Vagina (tissue), 2 donors: ENCODE results near the gene SOWAHA. TPM values are rescaled to one million over a fixed set of nuclear protein-coding genes. Genes with fewer than 3 reads are reported as not detected.
A peak's percentile ranks its signal among the peaks of the same experiment; 100 is the strongest.

ENCODE experiments used
- DNase-seq, 2 donors: peaks; one replicate each; pipeline ENCODE4 v3.0.0-alpha.2; 2017; ENCODE audit errors: extremely low spot score in 2 of 2
- H3K27ac ChIP-seq: fragments of 200-600 bp; sonication (generic); one replicate; pipeline ENCODE4 v1.5.1; 2019
- H3K27me3 ChIP-seq: fragments of 200-600 bp; sonication (generic); one replicate; pipeline ENCODE4 v1.5.1; 2019
- H3K36me3 ChIP-seq, 2 donors: fragments of 200-600 bp; sonication (generic); one replicate each; pipeline ENCODE4 v1.5.1; 2017 to 2019
- H3K4me1 ChIP-seq: fragments of 200-600 bp; sonication (generic); one replicate; pipeline ENCODE4 v1.5.1; 2019
- H3K4me3 ChIP-seq, 2 donors: fragments of 200-600 bp; sonication (generic); 1 replicate in 1 of 2; 2 replicates in 1 of 2; pipeline ENCODE4 v1.5.1; 2016 to 2019
- H3K9me3 ChIP-seq: fragments of 200-600 bp; sonication (generic); one replicate; pipeline ENCODE4 v1.5.1; 2019
- CTCF ChIP-seq, 3 experiments: fragments of 450-650 bp in 2 of 3; fragments of 200-600 bp in 1 of 3; sonication (generic) in 1 of 3; IDR thresholded peaks; one replicate each; pipeline ENCODE4 v1.5.1; 2017 to 2019; ENCODE audit warnings: antibody characterized with exemption in 3 of 3, mild to moderate bottlenecking in 2 of 3, moderate library complexity in 2 of 3
- POLR2A ChIP-seq, 2 donors: fragments of 450-650 bp; IDR thresholded peaks; one replicate each; pipeline ENCODE4 v1.6.1; 2017; ENCODE audit warnings: antibody characterized with exemption in 2 of 2, mild to moderate bottlenecking in 2 of 2, moderate library complexity in 2 of 2
- POLR2AphosphoS5 ChIP-seq, 2 donors: sonication (generic); formaldehyde crosslinking; IDR thresholded peaks; one replicate each; pipeline ENCODE4 v1.9.0; 2017; ENCODE audit warnings: antibody characterized with exemption in 2 of 2, mild to moderate bottlenecking in 2 of 2, low read depth in 1 of 2; ENCODE audit not compliant: insufficient read depth in 1 of 2
- intact Hi-C: fragments of 100-400 bp; cut with DNase I; formaldehyde crosslinking; loops from one replicate; pipeline ENCODE4 v1.15.1; 2023
- total RNA-seq: library from RNA; depleted of rRNA; stranded (reverse); fragments of >200 nt; gene quantifications from one replicate; pipeline ENCODE4 v1.2.3, GENCODE V29; 2016

The SOWAHA gene
- total RNA-seq, 1 donor from 2014 or later: not detected

- DNase-seq: no peak
- TF ChIP-seq POLR2A (IDR thresholded peaks at IDR 0.05) (no peak), POLR2AphosphoS5 (IDR thresholded peaks at IDR 0.05; ENCODE audit: insufficient read depth in 1 of 2, low read depth in 1 of 2) (peak in 1 of 2 donors; percentile 86)
- peak overlapping the region; percentile 88 for H3K27ac ChIP-seq
- intact Hi-C loops: no loop called here
- H3K36me3 ChIP-seq: no peaks in the 10 kb centered on the region
- peaks cover 27% of the 10 kb centered on the region for H3K4me1 ChIP-seq
- no peaks in the 10 kb centered on the region for H3K27me3 ChIP-seq
- H3K9me3 ChIP-seq: no peaks in the 10 kb centered on the region
- no peak overlapping the region for H3K4me3 ChIP-seq
Observed at GRCh38 chr5:132839426-132840301, 26.6 kb downstream of the SOWAHA start.

GRCh38 chr5:132840313-132840712, 27.2 kb downstream of the SOWAHA start:
- H3K27me3 ChIP-seq: no peaks in the 10 kb centered on the region
- TF ChIP-seq POLR2AphosphoS5 (IDR thresholded peaks at IDR 0.05; ENCODE audit: insufficient read depth in 1 of 2, low read depth in 1 of 2) (no peak), CTCF (IDR thresholded peaks at IDR 0.05) (no peak), POLR2A (IDR thresholded peaks at IDR 0.05) (no peak)
- H3K27ac ChIP-seq: peak overlapping the region; percentile 88
- DNase-seq: no peak
- H3K36me3 ChIP-seq: no peaks in the 10 kb centered on the region
- H3K4me1 ChIP-seq: peaks cover 27% of the 10 kb centered on the region
- intact Hi-C loops: no loop called here
- no peaks in the 10 kb centered on the region for H3K9me3 ChIP-seq
- H3K4me3 ChIP-seq: no peak overlapping the region

GRCh38 chr5:132840896-132841295, 27.8 kb downstream of the SOWAHA start:
- TF ChIP-seq CTCF (IDR thresholded peaks at IDR 0.05) (no peak), POLR2AphosphoS5 (IDR thresholded peaks at IDR 0.05; ENCODE audit: insufficient read depth in 1 of 2, low read depth in 1 of 2) (no peak), POLR2A (IDR thresholded peaks at IDR 0.05) (no peak)
- Histone ChIP-seq H3K27me3 (no peaks in the 10 kb centered on the region), H3K4me1 (peaks cover 27% of the 10 kb centered on the region), H3K9me3 (no peaks in the 10 kb centered on the region), H3K4me3 (no peak overlapping the region), H3K27ac (peak overlapping the region; percentile 88), H3K36me3 (no peaks in the 10 kb centered on the region)
- intact Hi-C loops: no loop called here
- DNase-seq: no peak

GRCh38 chr5:132841305-132841704, 28.2 kb downstream of the SOWAHA start:
- DNase-seq: no peak
- no peaks in the 10 kb centered on the region for H3K36me3 ChIP-seq
- H3K27ac ChIP-seq: peak overlapping the region; percentile 88
- H3K4me3 ChIP-seq: no peak overlapping the region
- H3K4me1 ChIP-seq: peaks cover 27% of the 10 kb centered on the region
- intact Hi-C loops: no loop called here
- no peaks in the 10 kb centered on the region for H3K9me3 ChIP-seq
- no peaks in the 10 kb centered on the region for H3K27me3 ChIP-seq
- TF ChIP-seq POLR2A (IDR thresholded peaks at IDR 0.05) (no peak), POLR2AphosphoS5 (IDR thresholded peaks at IDR 0.05; ENCODE audit: insufficient read depth in 1 of 2, low read depth in 1 of 2) (no peak), CTCF (IDR thresholded peaks at IDR 0.05) (no peak)

- TF ChIP-seq CTCF (IDR thresholded peaks at IDR 0.05) (no peak), POLR2AphosphoS5 (IDR thresholded peaks at IDR 0.05; ENCODE audit: insufficient read depth in 1 of 2, low read depth in 1 of 2) (no peak), POLR2A (IDR thresholded peaks at IDR 0.05) (no peak)
- Histone ChIP-seq H3K9me3 (no peaks in the 10 kb centered on the region), H3K27me3 (no peaks in the 10 kb centered on the region), H3K4me1 (no peaks in the 10 kb centered on the region), H3K27ac (no peak overlapping the region), H3K36me3 (no peaks in the 10 kb centered on the region), H3K4me3 (no peak overlapping the region)
- no peak for DNase-seq
- intact Hi-C loops: no loop called here
Observed at GRCh38 chr5:132848270-132848669, 35.2 kb downstream of the SOWAHA start.
